ENCODE measurements around the gene TMEM18.

- TF ChIP-seq ARNT (IDR thresholded peaks at IDR 0.05) (no peak), ZFP91 (CRISPR knock-in tag; IDR thresholded peaks at IDR 0.05; ENCODE audit: borderline replicate concordance) (no peak), ZNF747 (CRISPR knock-in tag; IDR thresholded peaks at IDR 0.05; ENCODE audit: borderline replicate concordance) (no peak), ZNF224 (CRISPR knock-in tag; IDR thresholded peaks at IDR 0.05) (no peak), ZNF530 (CRISPR knock-in tag; IDR thresholded peaks at IDR 0.05; ENCODE audit: low read depth) (no peak), ZNF121 (CRISPR knock-in tag; IDR thresholded peaks at IDR 0.05) (no peak), CTCF (CRISPR knock-in tag; IDR thresholded peaks at IDR 0.05) (no peak), ZNF367 (CRISPR knock-in tag; IDR thresholded peaks at IDR 0.05; ENCODE audit: borderline replicate concordance) (no peak), POLR2AphosphoS5 (IDR thresholded peaks at IDR 0.05; ENCODE audit: low read depth, low read length) (no peak), NFYB (CRISPR knock-in tag; IDR thresholded peaks at IDR 0.05) (no peak), ZBTB10 (CRISPR knock-in tag; IDR thresholded peaks at IDR 0.05; ENCODE audit: borderline replicate concordance) (no peak)
These were observed 14.9 kb upstream of the TMEM18 start for GRCh38 chr2:691821-692761.

All from HepG2 (cell line).